Stimulated activated CD4-positive, alpha-beta T cell treated with anti-CD3 and anti-CD28 coated beads, TNF-alpha, amount 100 ng/mL, for 4 hours (primary cell): ENCODE data around the gene CLN6.
"Not testable (repeated sequence)": the region's sequence is repeated elsewhere in the genome, so short reads cannot be mapped to it uniquely, and the experiment has no call there.

ENCODE experiments used
- DNase-seq, 3 experiments: peaks; one replicate each; pipeline ENCODE4 v3.0.0-alpha.2; 2020; ENCODE audit warnings: low read depth in 3 of 3

The CLN6 gene

GRCh38 chr15:68223171-68223570 is 6.4 kb downstream of the CLN6 start:
- no peak for DNase-seq

GRCh38 chr15:68222432-68222743 is 7.1 kb downstream of the CLN6 start:
- DNase-seq, result not testable (repeated sequence)

GRCh38 chr15:68221530-68222431 is 7.7 kb downstream of the CLN6 start:
- not testable (repeated sequence) for DNase-seq

GRCh38 chr15:68220967-68221366 is 8.6 kb downstream of the CLN6 start:
- no peak for DNase-seq

GRCh38 chr15:68220489-68220888 is 9.0 kb downstream of the CLN6 start:
- DNase-seq, result no peak

GRCh38 chr15:68218847-68219798 is 10.4 kb downstream of the CLN6 start:
- no peak for DNase-seq

GRCh38 chr15:68218331-68218730 is 11.2 kb downstream of the CLN6 start:
- no peak for DNase-seq

- no peak for DNase-seq
These were observed 12.2 kb downstream of the CLN6 start for GRCh38 chr15:68217341-68217740.

GRCh38 chr15:68214838-68215254 is 14.7 kb downstream of the CLN6 start:
- no peak for DNase-seq

GRCh38 chr15:68213991-68214837 is 15.3 kb downstream of the CLN6 start:
- DNase-seq, result no peak

- DNase-seq, result not testable (repeated sequence)
These were observed 16.1 kb downstream of the CLN6 start for GRCh38 chr15:68213491-68213845.

GRCh38 chr15:68211656-68212320 is 17.7 kb downstream of the CLN6 start:
- DNase-seq, result no peak

GRCh38 chr15:68210821-68211655 is 18.5 kb downstream of the CLN6 start:
- peak in 1 of 3 experiments; percentile 24 for DNase-seq

- no peak for DNase-seq
These were observed 19.1 kb downstream of the CLN6 start for GRCh38 chr15:68210409-68210756.

GRCh38 chr15:68209735-68210408 is 19.7 kb downstream of the CLN6 start:
- DNase-seq, result peak in 1 of 3 experiments; percentile 34

GRCh38 chr15:68209272-68209671 is 20.3 kb downstream of the CLN6 start:
- DNase-seq, result no peak

GRCh38 chr15:68208636-68209240 is 20.8 kb downstream of the CLN6 start:
- DNase-seq, result no peak

GRCh38 chr15:68208136-68208535 is 21.4 kb downstream of the CLN6 start:
- DNase-seq, result no peak

GRCh38 chr15:68207176-68207935 is 22.2 kb downstream of the CLN6 start:
- no peak for DNase-seq
